ENCODE results near the gene RFX1. TPM values are rescaled to one million over a fixed set of nuclear protein-coding genes. Genes with fewer than 3 reads are reported as not detected.
A peak's percentile ranks its signal among the peaks of the same experiment; 100 is the strongest.

Gene RFX1
- total RNA-seq, 4 donors from 2014 or later: 6.8 to 13.2 (median 10.1) TPM

GRCh38 chr19:14006766-14007562, 844 bp upstream of the RFX1 start:
- DNase-seq (ENCODE audit: low spot score in 2 of 2): peak; percentile 95
- Histone ChIP-seq H3K27me3 (no peaks in the 10 kb centered on the region), H3K9me3 (no peaks in the 10 kb centered on the region), H3K36me3 (no peaks in the 10 kb centered on the region), H3K27ac (peak overlapping the region; percentile 99), H3K4me3 (peak overlapping the region; percentile 83), H3K4me1 (peaks cover 40% of the 10 kb centered on the region)
- no peak for TF ChIP-seq EP300 (IDR thresholded peaks at IDR 0.05)
- TF ChIP-seq, protein P1, sequence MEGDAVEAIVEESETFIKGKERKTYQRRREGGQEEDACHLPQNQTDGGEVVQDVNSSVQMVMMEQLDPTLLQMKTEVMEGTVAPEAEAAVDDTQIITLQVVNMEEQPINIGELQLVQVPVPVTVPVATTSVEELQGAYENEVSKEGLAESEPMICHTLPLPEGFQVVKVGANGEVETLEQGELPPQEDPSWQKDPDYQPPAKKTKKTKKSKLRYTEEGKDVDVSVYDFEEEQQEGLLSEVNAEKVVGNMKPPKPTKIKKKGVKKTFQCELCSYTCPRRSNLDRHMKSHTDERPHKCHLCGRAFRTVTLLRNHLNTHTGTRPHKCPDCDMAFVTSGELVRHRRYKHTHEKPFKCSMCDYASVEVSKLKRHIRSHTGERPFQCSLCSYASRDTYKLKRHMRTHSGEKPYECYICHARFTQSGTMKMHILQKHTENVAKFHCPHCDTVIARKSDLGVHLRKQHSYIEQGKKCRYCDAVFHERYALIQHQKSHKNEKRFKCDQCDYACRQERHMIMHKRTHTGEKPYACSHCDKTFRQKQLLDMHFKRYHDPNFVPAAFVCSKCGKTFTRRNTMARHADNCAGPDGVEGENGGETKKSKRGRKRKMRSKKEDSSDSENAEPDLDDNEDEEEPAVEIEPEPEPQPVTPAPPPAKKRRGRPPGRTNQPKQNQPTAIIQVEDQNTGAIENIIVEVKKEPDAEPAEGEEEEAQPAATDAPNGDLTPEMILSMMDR (IDR thresholded peaks at IDR 0.05): no peak
- TF ChIP-seq POLR2AphosphoS5 (IDR thresholded peaks at IDR 0.05): peak; percentile 20 to 82 (median 72)
- peak in 1 of 2 donors; percentile 83 for TF ChIP-seq POLR2A (IDR thresholded peaks at IDR 0.05)
- WGBS: 11% methylated on average over 34 of the region's 56 CpGs

DNA sequence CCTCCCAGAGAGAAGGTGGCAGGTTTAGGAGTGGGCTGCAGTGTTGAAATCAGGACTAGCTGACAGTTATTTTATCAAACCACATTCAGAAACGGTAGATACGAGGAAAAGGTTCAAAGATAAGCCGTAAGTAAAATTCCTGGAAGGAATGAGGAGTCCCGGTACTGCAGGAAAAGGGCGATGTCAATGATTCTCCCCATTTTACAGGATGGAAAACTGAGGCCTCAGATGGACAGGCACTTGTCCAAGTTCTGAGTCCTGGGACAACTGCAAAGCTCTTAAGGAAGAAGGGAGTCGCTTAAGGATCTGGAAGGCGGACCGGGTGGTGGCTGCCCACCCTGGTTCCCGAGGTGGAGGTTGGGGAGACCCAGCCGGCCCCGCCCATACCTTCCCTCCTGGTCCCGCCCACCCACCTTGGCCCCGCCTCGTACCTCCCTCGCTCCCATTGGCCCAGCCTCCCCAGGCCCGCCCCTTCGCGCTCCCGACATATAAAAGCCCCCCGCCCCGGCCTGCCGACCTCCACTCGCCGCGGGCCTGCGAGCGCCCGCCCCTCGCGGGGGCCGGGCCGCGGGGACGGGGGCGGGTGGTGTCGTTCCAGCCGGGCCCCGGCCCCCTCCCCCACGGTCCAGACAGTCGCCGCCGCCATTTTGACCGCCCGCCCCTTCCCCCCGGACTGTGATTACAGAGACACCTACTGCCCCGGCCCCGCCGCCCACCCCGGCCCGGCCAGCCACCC, 603 bp downstream of the RFX1 start:
- peaks cover 44% of the 10 kb centered on the region for H3K4me1 ChIP-seq
- TF ChIP-seq, protein P1 (IDR thresholded peaks at IDR 0.05): no peak
- TF ChIP-seq POLR2AphosphoS5 (IDR thresholded peaks at IDR 0.05): peak in 1 of 3 donors; percentile 96
- peak in 1 of 2 donors; percentile 33 for TF ChIP-seq POLR2A (IDR thresholded peaks at IDR 0.05)
- TF ChIP-seq EP300 (IDR thresholded peaks at IDR 0.05): no peak
- peak overlapping the region; percentile 83 for H3K4me3 ChIP-seq
- peak; percentile 96 to 98 for DNase-seq (ENCODE audit: low spot score in 2 of 2)
- no peaks in the 10 kb centered on the region for H3K36me3 ChIP-seq
- no peaks in the 10 kb centered on the region for H3K9me3 ChIP-seq
- H3K27ac ChIP-seq: peak overlapping the region; percentile 99
- 6% methylated on average over 18 of the region's 50 CpGs for WGBS
- no peaks in the 10 kb centered on the region for H3K27me3 ChIP-seq

- TF ChIP-seq, protein P1 (IDR thresholded peaks at IDR 0.05): no peak
- TF ChIP-seq POLR2AphosphoS5 (IDR thresholded peaks at IDR 0.05) (peak in 1 of 3 donors; percentile 57), POLR2A (IDR thresholded peaks at IDR 0.05) (peak in 1 of 2 donors; percentile 8), EP300 (IDR thresholded peaks at IDR 0.05) (no peak)
- DNase-seq (ENCODE audit: low spot score in 2 of 2): no peak
- peaks cover 50% of the 10 kb centered on the region for H3K4me1 ChIP-seq
- peak overlapping the region; percentile 83 for H3K4me3 ChIP-seq
- no peaks in the 10 kb centered on the region for H3K9me3 ChIP-seq
- no peaks in the 10 kb centered on the region for H3K36me3 ChIP-seq
- no peaks in the 10 kb centered on the region for H3K27me3 ChIP-seq
- peak overlapping the region; percentile 99 for H3K27ac ChIP-seq
- WGBS: 11% methylated on average over 14 of the region's 14 CpGs
Measured at GRCh38 chr19:14004619-14005348, 1.3 kb downstream of the RFX1 start.

GRCh38 chr19:14003251-14004055, 2.7 kb downstream of the RFX1 start:
- DNase-seq (ENCODE audit: low spot score in 2 of 2): no peak
- TF ChIP-seq POLR2AphosphoS5 (IDR thresholded peaks at IDR 0.05): no peak
- TF ChIP-seq, protein P1 (IDR thresholded peaks at IDR 0.05): no peak
- no peak for TF ChIP-seq POLR2A (IDR thresholded peaks at IDR 0.05)
- no peak for TF ChIP-seq EP300 (IDR thresholded peaks at IDR 0.05)
- no peaks in the 10 kb centered on the region for H3K27me3 ChIP-seq
- no peaks in the 10 kb centered on the region for H3K9me3 ChIP-seq
- H3K36me3 ChIP-seq: no peaks in the 10 kb centered on the region
- peak overlapping the region; percentile 65 for H3K27ac ChIP-seq
- H3K4me3 ChIP-seq: no peak overlapping the region
- H3K4me1 ChIP-seq: peaks cover 50% of the 10 kb centered on the region
- WGBS: 30% methylated on average over 10 of the region's 10 CpGs

All from suprapubic skin (tissue), 4 donors.